Mesenchymal stem cell (in vitro differentiated cells and primary cell): Measurements from ENCODE around the gene SLC35B4.
A peak's percentile ranks its signal among the peaks of the same experiment; 100 is the strongest.

Experiments
- DNase-seq: peaks from one replicate; pipeline ENCODE4 v3.0.0-alpha.2; 2013
- H2AFZ ChIP-seq: one replicate; pipeline ENCODE4 v1.6.1; 2013; ENCODE audit warnings: low read depth, mild to moderate bottlenecking, control low read depth, inconsistent platforms, low read length, moderate library complexity
- H2AK5ac ChIP-seq: 2 replicates; pipeline ENCODE4 v1.6.1; 2013; ENCODE audit warnings: low read length, moderate library complexity, mild to moderate bottlenecking, inconsistent platforms; ENCODE audit not compliant: severe bottlenecking
- H2BK120ac ChIP-seq: one replicate; pipeline ENCODE4 v1.6.1; 2013; ENCODE audit warnings: low read depth, mild to moderate bottlenecking, inconsistent platforms, low read length, moderate library complexity
- H2BK12ac ChIP-seq, 2 experiments: one replicate each; pipeline ENCODE4 v1.6.1; 2013; ENCODE audit warnings: inconsistent platforms in 2 of 2, low read length in 2 of 2, mild to moderate bottlenecking in 2 of 2, moderate library complexity in 2 of 2, control low read depth in 1 of 2
- H2BK15ac ChIP-seq: one replicate; pipeline ENCODE4 v1.6.1; 2013; ENCODE audit warnings: mild to moderate bottlenecking, low read depth, inconsistent platforms; ENCODE audit not compliant: poor library complexity, severe bottlenecking
- H2BK5ac ChIP-seq: 2 replicates; pipeline ENCODE4 v1.6.1; 2013; ENCODE audit warnings: low read depth, mild to moderate bottlenecking, low read length, control low read depth, inconsistent platforms; ENCODE audit not compliant: poor library complexity, severe bottlenecking
- H3K14ac ChIP-seq, 2 experiments: one replicate each; pipeline ENCODE4 v1.6.1; 2013; ENCODE audit warnings: inconsistent platforms in 2 of 2, low read length in 2 of 2, control low read depth in 1 of 2, mild to moderate bottlenecking in 1 of 2, moderate library complexity in 1 of 2
- H3K18ac ChIP-seq, 2 experiments: one replicate each; pipeline ENCODE4 v1.6.1; 2013; ENCODE audit warnings: inconsistent platforms in 2 of 2, low read length in 2 of 2, control low read depth in 1 of 2, low read depth in 1 of 2, mild to moderate bottlenecking in 1 of 2
- H3K23ac ChIP-seq, 2 experiments: one replicate each; pipeline ENCODE4 v1.6.1; 2013; ENCODE audit warnings: inconsistent platforms in 2 of 2, low read length in 2 of 2, mild to moderate bottlenecking in 2 of 2, moderate library complexity in 2 of 2, control low read depth in 1 of 2
- H3K27ac ChIP-seq: 2 replicates; pipeline ENCODE4 v1.5.1; 2013; ENCODE audit warnings: mild to moderate bottlenecking, moderate library complexity, low read length, control low read depth, inconsistent platforms; ENCODE audit not compliant: poor library complexity, severe bottlenecking
- H3K27me3 ChIP-seq, 2 experiments: 2 replicates each; pipeline versions ENCODE4 v1.6.1 to v1.7.0; 2013; ENCODE audit warnings: low read length in 2 of 2, mild to moderate bottlenecking in 2 of 2, moderate library complexity in 2 of 2, control low read depth in 1 of 2, inconsistent platforms in 1 of 2; ENCODE audit not compliant: control insufficient read depth in 1 of 2, insufficient read depth in 1 of 2
- H3K36me3 ChIP-seq, 2 experiments: 2 replicates each; pipeline versions ENCODE4 v1.6.1 to v1.7.0; 2013; ENCODE audit warnings: low read length in 2 of 2, control low read depth in 1 of 2, inconsistent platforms in 1 of 2, low read depth in 1 of 2, mild to moderate bottlenecking in 1 of 2; ENCODE audit not compliant: insufficient read depth in 2 of 2, control insufficient read depth in 1 of 2
- H3K4ac ChIP-seq, 2 experiments: one replicate each; pipeline ENCODE4 v1.6.1; 2013; ENCODE audit warnings: inconsistent platforms in 2 of 2, low read length in 2 of 2, mild to moderate bottlenecking in 2 of 2, moderate library complexity in 2 of 2, control low read depth in 1 of 2, low read depth in 1 of 2
- H3K4me1 ChIP-seq: 2 replicates; pipeline ENCODE4 v1.6.1; 2013; ENCODE audit warnings: low read depth, low read length, control low read depth; ENCODE audit not compliant: control insufficient read depth, insufficient read depth
- H3K4me2 ChIP-seq: 2 replicates; pipeline ENCODE4 v1.6.1; 2013; ENCODE audit warnings: low read length, mild to moderate bottlenecking, inconsistent platforms; ENCODE audit not compliant: poor library complexity, severe bottlenecking
- H3K4me3 ChIP-seq, 2 experiments: 2 replicates each; pipeline versions ENCODE4 v1.5.1 to v1.7.0; 2013; ENCODE audit warnings: low read length in 2 of 2, mild to moderate bottlenecking in 2 of 2, control low read depth in 1 of 2, low read depth in 1 of 2; ENCODE audit not compliant: insufficient read depth in 1 of 2
- H3K79me1 ChIP-seq: replicated peaks from 2 replicates; pipeline ENCODE4 v1.6.1; 2013; ENCODE audit warnings: mild to moderate bottlenecking, control low read depth, low read length, inconsistent platforms; ENCODE audit not compliant: poor library complexity, severe bottlenecking
- H3K9ac ChIP-seq: 2 replicates; pipeline ENCODE4 v1.7.0; 2013; ENCODE audit warnings: mild to moderate bottlenecking, low read length, moderate library complexity
- H3K9me3 ChIP-seq: 2 replicates; pipeline ENCODE4 v1.7.0; 2013; ENCODE audit warnings: mild to moderate bottlenecking, low read length; ENCODE audit not compliant: control insufficient read depth
- H4K8ac ChIP-seq: one replicate; pipeline ENCODE4 v1.6.1; 2013; ENCODE audit warnings: inconsistent platforms, mild to moderate bottlenecking, low read length, moderate library complexity
- H4K91ac ChIP-seq: one replicate; pipeline ENCODE4 v1.6.1; 2013; ENCODE audit warnings: mild to moderate bottlenecking, low read length, inconsistent platforms
- WGBS: methylation state at CpG from one replicate; pipeline ENCODE4 v1.1.7; 2013; ENCODE audit warnings: mixed read lengths; 5-methylcytosine and 5-hydroxymethylcytosine counted together

Gene SLC35B4

GRCh38 chr7:134278502-134279153, 38.1 kb downstream of the SLC35B4 start:
- H2AK5ac ChIP-seq = no peak overlapping the region
- no peak overlapping the region for H3K4ac ChIP-seq
- no peak overlapping the region for H3K27ac ChIP-seq
- no peak for DNase-seq
- H2AFZ ChIP-seq = no peak overlapping the region
- no peak overlapping the region for H2BK15ac ChIP-seq
- H3K18ac ChIP-seq = no peak overlapping the region
- H3K79me1 ChIP-seq = no peaks in the 10 kb centered on the region
- H3K27me3 ChIP-seq = peaks cover 11 to 15% of the 10 kb centered on the region in 2 experiments
- H2BK5ac ChIP-seq = no peak overlapping the region
- no peaks in the 10 kb centered on the region for H3K4me1 ChIP-seq
- 82% methylated on average over 6 of the region's 7 CpGs for WGBS
- no peak overlapping the region for H2BK120ac ChIP-seq
- no peak overlapping the region for H4K91ac ChIP-seq
- H3K4me3 ChIP-seq = no peak overlapping the region
- H4K8ac ChIP-seq = no peak overlapping the region
- H3K9me3 ChIP-seq = no peaks in the 10 kb centered on the region
- no peak overlapping the region for H2BK12ac ChIP-seq
- H3K4me2 ChIP-seq = no peak overlapping the region
- H3K23ac ChIP-seq = no peak overlapping the region
- H3K14ac ChIP-seq = no peak overlapping the region
- H3K9ac ChIP-seq = no peak overlapping the region
- no peaks in the 10 kb centered on the region for H3K36me3 ChIP-seq

DNA sequence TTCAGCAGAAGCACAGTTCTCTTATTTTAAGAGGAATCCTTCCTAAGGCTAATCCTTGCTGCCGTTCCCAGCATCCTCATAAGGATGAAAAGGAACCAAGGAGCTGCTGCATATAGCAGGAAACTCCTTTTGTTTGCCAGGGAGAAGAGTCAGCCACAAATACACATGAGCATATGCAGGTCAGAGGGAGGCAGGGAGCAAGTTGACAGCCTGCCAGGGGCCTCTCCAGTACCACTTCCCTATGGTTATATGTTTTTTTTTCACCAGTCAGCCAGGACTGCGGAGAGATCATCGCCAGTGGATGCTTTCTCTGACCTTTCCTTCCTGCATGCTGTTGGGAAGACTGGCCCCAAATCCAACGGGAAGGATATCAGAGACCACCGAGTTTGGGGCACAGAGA, 39.8 kb downstream of the SLC35B4 start:
- H3K4me2 ChIP-seq = no peak overlapping the region
- WGBS = 70% methylated on average over 5 of the region's 5 CpGs
- H3K27ac ChIP-seq = no peak overlapping the region
- H2BK12ac ChIP-seq = no peak overlapping the region
- H4K8ac ChIP-seq = no peak overlapping the region
- H3K23ac ChIP-seq = no peak overlapping the region
- H3K9ac ChIP-seq = no peak overlapping the region
- H3K79me1 ChIP-seq = no peaks in the 10 kb centered on the region
- H4K91ac ChIP-seq = no peak overlapping the region
- no peak overlapping the region for H2BK15ac ChIP-seq
- peaks cover 4 to 11% of the 10 kb centered on the region in 2 experiments for H3K27me3 ChIP-seq
- H3K4me3 ChIP-seq = no peak overlapping the region
- H3K14ac ChIP-seq = peak overlapping the region in 1 of 2 experiments; percentile 28
- H2AK5ac ChIP-seq = no peak overlapping the region
- H3K4me1 ChIP-seq = no peaks in the 10 kb centered on the region
- no peak overlapping the region for H2BK120ac ChIP-seq
- H2AFZ ChIP-seq = no peak overlapping the region
- no peak for DNase-seq
- H3K36me3 ChIP-seq = no peaks in the 10 kb centered on the region
- H3K4ac ChIP-seq = no peak overlapping the region
- no peak overlapping the region for H2BK5ac ChIP-seq
- no peaks in the 10 kb centered on the region for H3K9me3 ChIP-seq
- no peak overlapping the region for H3K18ac ChIP-seq

GRCh38 chr7:134262322-134262721, 54.4 kb downstream of the SLC35B4 start:
- no peak overlapping the region for H4K8ac ChIP-seq
- no peak overlapping the region for H2BK5ac ChIP-seq
- H3K4ac ChIP-seq = no peak overlapping the region
- no peak overlapping the region for H3K4me3 ChIP-seq
- H3K27me3 ChIP-seq = peaks cover 0 to 5% of the 10 kb centered on the region in 2 experiments
- H3K23ac ChIP-seq = no peak overlapping the region
- H2BK12ac ChIP-seq = no peak overlapping the region
- no peaks in the 10 kb centered on the region for H3K36me3 ChIP-seq
- H3K14ac ChIP-seq = no peak overlapping the region
- H3K9ac ChIP-seq = no peak overlapping the region
- H2AFZ ChIP-seq = no peak overlapping the region
- no peak for DNase-seq
- no peak overlapping the region for H3K4me2 ChIP-seq
- H4K91ac ChIP-seq = no peak overlapping the region
- H3K18ac ChIP-seq = no peak overlapping the region
- 95% methylated on average over 3 of the region's 4 CpGs for WGBS
- no peak overlapping the region for H2AK5ac ChIP-seq
- no peak overlapping the region for H2BK15ac ChIP-seq
- no peaks in the 10 kb centered on the region for H3K79me1 ChIP-seq
- H2BK120ac ChIP-seq = no peak overlapping the region
- no peak overlapping the region for H3K27ac ChIP-seq
- H3K4me1 ChIP-seq = no peaks in the 10 kb centered on the region
- H3K9me3 ChIP-seq = peaks cover 2% of the 10 kb centered on the region

- H2BK15ac ChIP-seq = no peak overlapping the region
- WGBS = 72% methylated on average over 5 of the region's 5 CpGs
- no peaks in the 10 kb centered on the region for H3K36me3 ChIP-seq
- H4K8ac ChIP-seq = no peak overlapping the region
- H3K18ac ChIP-seq = no peak overlapping the region
- no peak overlapping the region for H3K23ac ChIP-seq
- no peak overlapping the region for H3K4me3 ChIP-seq
- H2BK12ac ChIP-seq = no peak overlapping the region
- H3K79me1 ChIP-seq = no peaks in the 10 kb centered on the region
- no peak overlapping the region for H2AK5ac ChIP-seq
- H3K14ac ChIP-seq = no peak overlapping the region
- no peak overlapping the region for H3K4ac ChIP-seq
- no peak overlapping the region for H3K27ac ChIP-seq
- no peak overlapping the region for H3K9ac ChIP-seq
- no peak overlapping the region for H4K91ac ChIP-seq
- no peaks in the 10 kb centered on the region for H3K9me3 ChIP-seq
- no peak overlapping the region for H2BK120ac ChIP-seq
- H3K4me1 ChIP-seq = no peaks in the 10 kb centered on the region
- DNase-seq = no peak
- no peak overlapping the region for H3K4me2 ChIP-seq
- no peak overlapping the region for H2AFZ ChIP-seq
- no peak overlapping the region for H2BK5ac ChIP-seq
- peaks cover 0 to 5% of the 10 kb centered on the region in 2 experiments for H3K27me3 ChIP-seq
These were observed 60.9 kb downstream of the SLC35B4 start for GRCh38 chr7:134255814-134256213.
